GM18519 (cell line): ENCODE data around the gene MYH2.
"Not testable (repeated sequence)": the region's sequence is repeated elsewhere in the genome, so short reads cannot be mapped to it uniquely, and the experiment has no call there.

Experiments
- ATAC-seq: cut with Tn5 transposase; IDR thresholded peaks from one replicate; pipeline ENCODE4 v1.9.1; 2021; ENCODE audit warnings: mild to moderate bottlenecking, moderate library complexity; ENCODE audit not compliant: unreplicated experiment, low FRiP score

Gene MYH2

GRCh38 chr17:10549096-10549842, at the start of gene MYH2:
MYH2 (minus strand) TSS chr17:10549658; CDS start chr17:10547920, 1,738 bp downstream.
- no peak for ATAC-seq

- ATAC-seq, result no peak
Measured at GRCh38 chr17:10598621-10599020, 49.2 kb upstream of the MYH2 start.

- ATAC-seq, result no peak
Measured at GRCh38 chr17:10589553-10590145, 40.2 kb upstream of the MYH2 start.

- ATAC-seq, result no peak
Measured at GRCh38 chr17:10585529-10585928, 36.1 kb upstream of the MYH2 start.

DNA sequence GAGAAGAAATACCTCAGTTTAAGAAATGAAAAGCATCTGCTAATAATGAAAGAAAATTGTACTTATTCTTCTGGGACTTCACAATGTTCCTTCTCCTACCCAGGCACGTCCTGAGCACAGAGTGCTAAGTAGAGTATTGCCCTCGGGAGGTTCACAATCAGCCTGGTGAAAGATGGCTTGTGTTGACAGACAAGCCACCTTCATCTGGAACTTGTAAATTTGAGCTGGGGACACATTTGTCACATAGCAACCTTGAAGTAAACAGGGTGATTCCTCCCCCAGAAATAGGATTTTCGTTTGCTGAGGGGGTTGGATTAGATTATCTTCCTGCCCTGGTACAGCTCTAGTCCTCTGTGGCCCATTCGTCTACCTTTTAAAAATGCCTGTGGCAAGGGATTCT, 34.4 kb upstream of the MYH2 start:
- ATAC-seq, result no peak

GRCh38 chr17:10579270-10579669, 29.8 kb upstream of the MYH2 start:
- no peak for ATAC-seq

GRCh38 chr17:10574324-10574723, 24.9 kb upstream of the MYH2 start:
- no peak for ATAC-seq

DNA sequence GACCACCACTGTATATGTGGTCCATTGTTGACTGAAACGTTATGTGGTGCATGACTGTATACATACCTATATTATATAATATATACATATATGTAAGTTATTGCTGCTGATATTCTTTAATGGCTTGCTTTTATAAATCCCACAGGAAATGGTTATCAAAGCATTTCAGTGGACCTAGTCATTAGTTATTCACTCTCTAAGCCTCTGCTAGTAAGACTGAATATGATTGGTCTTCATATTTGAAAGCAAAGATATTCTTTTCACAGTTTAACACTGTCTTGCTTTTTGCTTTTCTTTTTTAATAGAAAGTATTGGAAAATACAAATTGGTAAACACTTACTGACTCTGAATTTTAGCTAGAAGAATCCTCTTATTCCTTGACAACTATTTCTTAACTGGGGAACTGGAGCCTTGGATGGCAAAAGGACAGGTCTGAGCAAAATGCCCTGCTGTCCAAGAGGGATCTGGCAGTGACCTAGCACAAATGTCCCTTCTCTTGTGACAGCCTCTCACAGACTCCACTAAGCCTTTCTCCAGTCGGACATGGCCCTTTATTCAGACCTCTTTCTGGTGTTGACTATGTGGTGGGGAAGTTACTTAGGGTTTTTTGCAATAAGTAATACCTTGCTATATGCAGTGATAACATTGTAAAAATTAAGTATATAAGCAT, 14.7 kb upstream of the MYH2 start:
- no peak for ATAC-seq

DNA sequence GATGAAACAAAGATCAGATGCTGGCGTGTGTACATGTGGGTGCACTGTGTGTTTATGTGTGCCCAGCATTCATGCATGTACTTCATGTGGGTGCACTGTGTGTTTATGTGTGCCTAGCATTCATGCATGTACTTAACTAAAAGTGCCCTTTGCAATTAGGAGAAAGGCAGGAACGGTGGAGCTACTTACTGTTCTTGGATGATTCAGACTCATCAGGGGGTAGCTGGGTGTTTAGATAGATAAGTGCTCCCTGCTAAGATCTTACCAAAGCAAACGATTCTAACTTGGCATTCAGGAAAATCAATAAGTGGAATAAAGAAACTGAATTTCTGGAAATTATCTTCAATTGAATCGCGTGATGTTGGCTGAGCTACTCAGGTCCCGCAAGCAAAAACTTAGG, 8.6 kb upstream of the MYH2 start:
- ATAC-seq, result no peak

- no peak for ATAC-seq
Measured at GRCh38 chr17:10557422-10557821, 8.0 kb upstream of the MYH2 start.

- no peak for ATAC-seq
Measured at GRCh38 chr17:10556301-10557005, 7.0 kb upstream of the MYH2 start.

DNA sequence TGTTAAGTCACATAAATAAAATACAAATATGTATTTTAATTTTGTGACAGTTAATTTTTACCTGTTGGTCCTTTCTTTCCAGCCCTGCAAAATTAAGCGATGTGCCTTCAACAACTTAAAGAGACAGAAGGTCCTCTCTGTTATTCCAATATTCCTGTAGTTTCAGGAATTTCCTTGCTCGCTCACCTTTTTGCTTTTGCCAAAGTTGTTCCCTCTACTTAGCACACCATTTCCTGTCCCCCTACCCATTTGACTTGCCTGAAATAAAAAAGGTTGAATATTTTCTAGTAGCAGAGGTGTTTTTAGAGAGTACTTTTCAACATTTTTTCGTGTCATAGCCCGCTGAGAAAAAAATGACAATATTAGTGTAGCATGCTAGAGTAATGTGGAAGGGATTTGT, 556 bp upstream of the MYH2 start:
- no peak for ATAC-seq

DNA sequence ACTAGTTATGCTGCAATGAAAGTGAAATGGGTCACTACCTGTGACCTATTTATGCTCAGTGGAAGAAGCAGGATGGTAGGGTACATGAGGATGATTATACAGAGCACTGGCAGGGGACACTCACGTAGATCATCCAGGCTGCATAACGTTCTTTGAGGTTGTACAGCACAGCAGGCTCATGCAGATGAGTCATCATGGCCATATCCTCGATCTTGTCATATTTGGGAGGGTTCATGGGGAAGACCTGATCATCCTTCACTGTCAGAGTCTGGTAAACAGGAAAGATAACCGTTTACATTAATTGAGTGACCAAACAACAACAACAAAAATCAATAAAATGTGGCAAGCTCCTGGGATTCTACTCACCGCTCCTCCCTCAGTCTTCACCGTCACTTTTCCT, 2.1 kb downstream of the MYH2 start:
- ATAC-seq, result no peak

GRCh38 chr17:10543486-10543885, 6.0 kb downstream of the MYH2 start:
- not testable (repeated sequence) for ATAC-seq

DNA sequence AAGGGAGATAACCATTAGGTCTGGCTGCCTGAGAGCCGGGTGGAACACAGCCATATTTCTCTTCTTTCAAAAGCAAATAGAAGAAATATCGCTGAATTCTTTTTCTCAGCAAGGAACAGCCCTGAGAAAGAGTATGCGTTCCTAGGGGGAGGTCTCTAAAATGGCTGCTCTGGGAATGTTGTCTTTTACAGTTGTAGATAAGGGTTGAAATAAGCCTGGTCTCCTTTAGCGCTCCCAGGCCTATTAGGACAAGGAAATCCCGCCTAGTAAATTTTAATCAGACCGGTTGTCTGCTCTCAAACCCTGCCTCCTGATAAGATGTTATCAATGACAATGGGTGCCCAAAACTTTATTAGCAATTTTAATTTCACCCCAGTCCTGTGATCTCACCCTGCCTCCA, 8.3 kb downstream of the MYH2 start:
- ATAC-seq, result not testable (repeated sequence)

GRCh38 chr17:10532026-10532425, 17.4 kb downstream of the MYH2 start:
- no peak for ATAC-seq

DNA sequence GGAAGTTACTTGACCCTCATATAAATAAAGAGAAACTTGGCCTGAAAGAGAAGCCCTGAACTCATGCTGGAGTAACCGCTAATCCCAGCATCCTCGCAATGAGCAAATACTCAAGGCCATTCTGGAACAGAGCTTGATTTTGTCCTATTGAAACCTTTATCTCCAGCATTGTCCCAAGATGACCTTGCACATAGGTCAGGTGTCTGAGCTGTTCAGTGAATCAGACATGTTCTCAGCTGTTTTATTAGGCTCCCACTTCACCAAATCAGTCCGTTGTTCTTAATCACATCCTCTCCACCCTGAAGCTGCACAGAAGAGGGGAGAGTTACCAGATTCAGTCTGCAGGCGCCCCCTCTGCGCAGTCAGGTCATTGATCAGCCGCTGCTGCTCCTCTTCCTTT, 22.0 kb downstream of the MYH2 start:
- no peak for ATAC-seq

- ATAC-seq, result no peak
Measured at GRCh38 chr17:10526517-10526916, 22.9 kb downstream of the MYH2 start.

DNA sequence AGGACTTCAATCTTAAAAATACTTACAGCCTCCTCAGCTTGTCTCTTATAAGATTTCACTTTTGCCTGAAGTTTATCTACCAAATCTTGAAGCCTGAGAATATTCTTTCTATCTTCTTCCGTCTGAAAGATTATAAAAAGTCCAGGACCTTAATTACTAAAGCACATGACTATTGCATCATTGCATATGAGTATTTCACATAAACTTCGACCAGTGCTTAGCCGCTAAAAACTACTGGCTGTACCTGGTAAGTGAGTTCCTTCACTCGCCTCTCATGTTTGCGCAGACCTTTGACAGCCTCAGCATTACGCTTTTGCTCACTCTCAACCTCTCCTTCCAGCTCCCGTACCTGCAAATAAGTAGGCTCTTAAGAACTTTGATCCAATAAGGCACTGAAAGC, 26.4 kb downstream of the MYH2 start:
- ATAC-seq, result no peak

DNA sequence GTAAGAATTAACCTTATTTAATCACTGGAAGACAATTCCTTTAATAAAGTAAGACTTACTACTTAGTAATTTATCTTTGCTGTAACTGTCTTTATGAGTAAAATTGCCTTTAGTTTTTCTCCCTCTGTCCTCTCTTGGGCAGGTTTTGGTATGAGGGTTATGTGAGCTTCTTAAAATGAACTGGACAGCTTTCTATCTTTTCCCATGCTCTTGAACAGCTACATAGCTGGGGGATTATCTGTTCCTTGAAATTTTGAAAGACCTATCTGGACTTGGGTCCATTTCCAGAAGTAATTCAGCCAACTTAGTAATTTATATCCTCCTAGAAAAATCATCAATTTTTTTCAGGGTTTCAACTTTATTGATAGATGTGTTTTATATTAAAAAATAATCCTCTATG, 27.5 kb downstream of the MYH2 start:
- ATAC-seq, result no peak
